Aorta (tissue), 5 donors: Measurements from ENCODE around the gene PDE4D. TPM values are rescaled to one million over a fixed set of nuclear protein-coding genes. Genes with fewer than 3 reads are reported as not detected.

Source experiments
- ATAC-seq: fragments of 200-7000 bp; cut with Tn5 transposase; one replicate; pipeline ENCODE4 v1.9.1; 2022; ENCODE audit warnings: moderate library complexity; ENCODE audit not compliant: low FRiP score
- DNase-seq, 2 donors: peaks; one replicate each; pipeline ENCODE4 v3.0.0-alpha.2; 2020
- H3K27ac ChIP-seq, 2 donors: one replicate each; pipeline ENCODE4 v1.5.1; 2013; ENCODE audit warnings: low read length in 2 of 2, mild to moderate bottlenecking in 2 of 2, moderate library complexity in 2 of 2, control low read depth in 1 of 2, inconsistent platforms in 1 of 2, low read depth in 1 of 2
- H3K27me3 ChIP-seq, 2 donors: one replicate each; pipeline ENCODE4 v1.6.1; 2013; ENCODE audit warnings: control low read depth in 1 of 2, low read length in 1 of 2, mild to moderate bottlenecking in 1 of 2, moderate library complexity in 1 of 2; ENCODE audit not compliant: insufficient read depth in 2 of 2, control insufficient read depth in 1 of 2
- H3K36me3 ChIP-seq, 2 donors: one replicate each; pipeline ENCODE4 v1.6.1; 2013; ENCODE audit warnings: control low read depth in 1 of 2, low read length in 1 of 2, mild to moderate bottlenecking in 1 of 2; ENCODE audit not compliant: insufficient read depth in 2 of 2, control insufficient read depth in 1 of 2
- H3K4me1 ChIP-seq, 2 donors: one replicate each; pipeline ENCODE4 v1.6.1; 2013; ENCODE audit warnings: low read length in 2 of 2, control low read depth in 1 of 2, mild to moderate bottlenecking in 1 of 2, moderate library complexity in 1 of 2; ENCODE audit not compliant: insufficient read depth in 2 of 2, control insufficient read depth in 1 of 2
- H3K4me3 ChIP-seq, 2 donors: one replicate each; pipeline ENCODE4 v1.5.1; 2013; ENCODE audit warnings: low read length in 2 of 2, control low read depth in 1 of 2, mild to moderate bottlenecking in 1 of 2
- H3K9me3 ChIP-seq: one replicate; pipeline ENCODE4 v1.6.1; 2013; ENCODE audit warnings: mild to moderate bottlenecking, low read length; ENCODE audit not compliant: control insufficient read depth
- WGBS, 2 donors: extraction: QIAGEN DNeasy Blood & Tissue Kit; methylation state at CpG; one replicate each; pipeline ENCODE4 v1.1.7; 2013; 5-methylcytosine and 5-hydroxymethylcytosine counted together
- intact Hi-C, 2 donors: fragments of 100-400 bp; cut with DNase I; formaldehyde crosslinking; loops; one replicate each; pipeline versions ENCODE4 v1.14.2 to v1.15.0; 2022
- polyA plus RNA-seq, 2 donors: library from polyadenylated mRNA; stranded (reverse); fragments of 200-250 nt; gene quantifications; one replicate each; pipeline ENCODE4 v1.2.3, GENCODE V29; 2013
- total RNA-seq, 2 donors: library from RNA; stranded (reverse); fragmentation: NEBNext Ultra II Directional; extraction: Animal tissue kit (Norgen Biotek cat#: 25700); gene quantifications; one replicate each; pipeline ENCODE4 v1.2.1, GENCODE V29; 2021
- donor health status: healthy with polysubstance abuse.
- donor health status: Bipolar disorder and iron deficiency.
- donor health status: DM: no; HTN: no; CAD: no.
- donor health status: DM: no; HTN: no; CAD: no.
- donor health status: DM: yes; HTN: yes; CAD: no.

The PDE4D gene
- total and polyA plus RNA-seq, 4 donors, result 2.4 to 112 (median 33.3) TPM

- H3K36me3 ChIP-seq, result no peaks in the 10 kb centered on the region
Measured at GRCh38 chr5:59777028-59777427, 116.5 kb downstream of the PDE4D start.

DNA sequence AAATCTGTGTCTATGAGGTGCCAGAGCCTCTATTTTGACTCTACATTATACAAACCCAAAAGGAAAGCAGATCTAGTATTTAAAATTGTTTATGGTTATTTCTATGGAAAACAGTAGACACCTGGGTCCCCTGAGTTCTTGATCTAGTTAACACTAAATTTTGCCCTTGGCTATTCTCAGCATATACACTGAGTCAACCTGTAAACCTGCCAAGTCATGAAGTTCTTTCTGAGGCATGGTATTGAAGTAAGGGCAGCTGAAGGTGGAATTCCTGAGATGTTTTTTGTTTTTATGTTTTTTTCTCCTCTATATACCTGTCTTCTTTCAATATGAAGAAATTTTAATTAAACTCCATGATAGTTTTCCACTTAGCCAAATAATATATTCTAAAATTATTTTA, 120.2 kb downstream of the PDE4D start:
- Histone ChIP-seq H3K4me3 (no peak overlapping the region), H3K9me3 (no peaks in the 10 kb centered on the region), H3K27ac (no peak overlapping the region), H3K36me3 (no peaks in the 10 kb centered on the region), H3K4me1 (no peaks in the 10 kb centered on the region), H3K27me3 (no peaks in the 10 kb centered on the region)
- ATAC-seq (no peak), DNase-seq (no peak)
- intact Hi-C loops, result no loop called here

More at GRCh38 chr5:59777028-59777427, 116.5 kb downstream of the PDE4D start:
- H3K4me3 ChIP-seq, result no peak overlapping the region
- ATAC-seq (no peak), DNase-seq (no peak)
- intact Hi-C loops, result no loop called here
- no peaks in the 10 kb centered on the region for H3K27me3 ChIP-seq
- no peaks in the 10 kb centered on the region for H3K9me3 ChIP-seq
- no peaks in the 10 kb centered on the region for H3K4me1 ChIP-seq
- WGBS, 2 donors, result 45 to 54% methylated on average over 4 of the region's 4 CpGs
- H3K27ac ChIP-seq, result no peak overlapping the region

GRCh38 chr5:59772757-59773156, 120.8 kb downstream of the PDE4D start:
- Histone ChIP-seq H3K27me3 (no peaks in the 10 kb centered on the region), H3K4me3 (no peak overlapping the region), H3K4me1 (no peaks in the 10 kb centered on the region), H3K27ac (no peak overlapping the region), H3K9me3 (no peaks in the 10 kb centered on the region), H3K36me3 (no peaks in the 10 kb centered on the region)
- DNase-seq (no peak), ATAC-seq (no peak)
- 82 to 88% methylated on average over 2 of the region's 2 CpGs for WGBS, 2 donors
- intact Hi-C loops, result no loop called here

DNA sequence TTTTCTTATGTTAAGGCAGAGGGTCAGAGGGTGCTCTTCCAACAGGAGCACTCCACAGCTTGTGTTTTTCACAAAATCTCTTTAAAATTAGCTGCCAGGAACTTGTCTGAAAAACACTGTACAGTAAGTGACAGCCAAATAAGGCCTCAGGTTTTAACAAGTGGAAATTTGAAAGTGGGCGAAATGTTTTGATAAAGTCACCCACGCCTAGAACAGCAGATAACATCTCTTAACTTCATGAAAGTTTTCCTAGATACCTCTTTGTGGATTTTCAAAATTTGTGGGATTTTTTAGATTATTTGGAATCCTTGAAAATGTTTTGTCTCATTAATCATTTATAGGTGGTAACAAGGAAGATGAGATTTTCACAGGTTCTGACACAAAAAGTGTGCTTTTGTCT, 121.3 kb downstream of the PDE4D start:
- DNase-seq (no peak), ATAC-seq (no peak)
- 78 to 85% methylated on average over 2 of the region's 2 CpGs for WGBS, 2 donors
- Histone ChIP-seq H3K36me3 (no peaks in the 10 kb centered on the region), H3K27me3 (no peaks in the 10 kb centered on the region), H3K4me3 (no peak overlapping the region), H3K9me3 (no peaks in the 10 kb centered on the region), H3K27ac (no peak overlapping the region), H3K4me1 (no peaks in the 10 kb centered on the region)
- intact Hi-C loops, result no loop called here

DNA sequence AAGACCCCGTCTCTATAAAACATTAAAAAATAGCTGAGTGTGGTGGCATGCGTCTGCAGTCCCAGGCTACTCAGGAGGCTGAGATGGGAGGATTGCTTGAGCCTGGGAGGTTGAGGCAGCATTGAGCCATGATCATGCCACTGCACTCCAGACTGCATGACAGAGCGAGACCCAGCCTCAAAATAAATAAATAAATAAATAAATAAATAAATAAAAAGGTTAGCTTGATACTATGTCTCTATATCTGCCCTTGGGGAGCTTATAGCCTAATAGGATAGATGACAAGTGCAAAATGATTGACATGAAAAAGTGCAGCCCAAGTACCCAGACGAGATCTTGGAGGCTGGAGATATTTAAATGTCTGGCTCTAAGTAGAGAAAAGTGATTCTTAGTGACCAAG, 122.6 kb downstream of the PDE4D start:
- intact Hi-C loops, result no loop called here
- H3K27me3 ChIP-seq, result no peaks in the 10 kb centered on the region
- no peak for DNase-seq
- no peak overlapping the region for H3K27ac ChIP-seq
- no peaks in the 10 kb centered on the region for H3K4me1 ChIP-seq
- no peak overlapping the region for H3K4me3 ChIP-seq
- no peaks in the 10 kb centered on the region for H3K36me3 ChIP-seq
- H3K9me3 ChIP-seq, result no peaks in the 10 kb centered on the region
- ATAC-seq, result no peak
- 92 to 95% methylated on average over 4 of the region's 4 CpGs for WGBS, 2 donors

DNA sequence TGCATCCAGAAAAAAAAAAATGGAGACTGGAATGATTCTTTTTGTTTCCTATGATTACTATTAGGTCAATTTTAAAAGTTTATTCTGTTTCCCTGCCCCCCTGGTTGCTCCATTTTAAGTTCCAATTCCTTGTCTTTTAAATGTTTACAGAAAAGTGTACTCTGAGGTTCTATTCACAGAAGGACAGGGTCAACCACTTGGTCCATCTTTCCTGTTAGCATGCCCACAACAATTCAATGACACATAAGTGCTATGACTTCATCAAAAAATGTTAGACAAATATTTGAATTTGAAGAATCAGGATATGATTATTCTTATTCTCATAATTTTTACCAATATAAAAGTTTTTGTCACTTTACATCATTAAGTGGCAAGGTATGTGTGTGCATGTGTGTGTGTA, 123.7 kb downstream of the PDE4D start:
- Histone ChIP-seq H3K36me3 (no peaks in the 10 kb centered on the region), H3K4me1 (no peaks in the 10 kb centered on the region), H3K9me3 (no peaks in the 10 kb centered on the region), H3K4me3 (no peak overlapping the region), H3K27me3 (no peaks in the 10 kb centered on the region), H3K27ac (no peak overlapping the region)
- no peak for DNase-seq
- no peak for ATAC-seq
- intact Hi-C loops, result no loop called here

GRCh38 chr5:59769041-59769360, 124.5 kb downstream of the PDE4D start:
- Histone ChIP-seq H3K27ac (no peak overlapping the region), H3K9me3 (no peaks in the 10 kb centered on the region), H3K4me3 (peak overlapping the region; percentile 0 to 34), H3K27me3 (no peaks in the 10 kb centered on the region), H3K4me1 (no peaks in the 10 kb centered on the region), H3K36me3 (no peaks in the 10 kb centered on the region)
- intact Hi-C loops, result no loop called here
- 59 to 69% methylated on average over 1 of the region's 1 CpG for WGBS, 2 donors
- ATAC-seq, result no peak
- DNase-seq, result no peak

DNA sequence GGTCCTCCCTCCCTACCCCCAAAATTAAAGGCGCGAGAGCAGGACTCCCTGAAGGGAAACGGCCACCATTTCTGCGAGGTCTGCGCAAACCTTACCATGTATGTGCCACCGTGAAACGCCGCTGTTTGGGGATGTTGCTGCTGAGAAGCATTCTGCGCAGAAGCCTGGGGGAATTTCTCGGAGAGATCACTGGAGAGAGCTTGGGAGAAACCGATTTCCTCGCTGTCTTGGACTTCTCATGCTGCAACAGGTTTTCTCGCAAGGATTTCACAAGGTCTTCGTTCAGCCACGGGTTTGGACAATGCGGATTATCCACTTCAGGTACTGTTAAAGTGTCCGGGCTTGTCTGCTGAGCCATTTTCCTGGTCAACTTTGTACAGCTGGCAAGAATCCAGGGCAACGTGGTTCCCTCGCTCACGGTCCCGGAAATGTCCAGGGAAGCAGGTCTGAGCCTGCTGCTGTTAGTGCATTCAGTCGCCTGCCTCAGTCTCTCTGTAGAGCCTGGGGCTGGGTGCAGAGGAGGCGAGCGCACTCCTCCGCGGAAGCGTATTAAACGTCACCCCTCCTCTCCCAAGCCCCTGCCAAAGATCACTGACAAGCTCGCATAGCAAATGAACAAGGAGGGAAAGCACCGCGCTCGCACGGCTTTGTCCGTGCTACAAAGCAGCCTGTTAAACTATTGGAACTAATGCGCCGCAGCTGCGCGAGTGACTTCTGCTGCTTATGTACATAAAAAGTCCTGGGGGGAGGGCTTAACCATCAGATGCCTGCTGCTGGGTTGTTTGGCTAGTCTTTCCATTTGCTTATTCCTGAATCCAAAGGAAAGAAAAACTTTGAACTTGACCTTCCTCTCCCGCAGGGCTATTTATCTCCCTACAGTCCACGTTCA, 125.1 kb downstream of the PDE4D start:
- DNase-seq (peak; percentile 50 to 81), ATAC-seq (peak; percentile 77)
- H3K36me3 ChIP-seq, result no peaks in the 10 kb centered on the region
- H3K4me1 ChIP-seq, result no peaks in the 10 kb centered on the region
- H3K27ac ChIP-seq, result no peak overlapping the region
- no peaks in the 10 kb centered on the region for H3K27me3 ChIP-seq
- no peaks in the 10 kb centered on the region for H3K9me3 ChIP-seq
- intact Hi-C loops, result no loop called here
- peak overlapping the region; percentile 0 to 34 for H3K4me3 ChIP-seq
- WGBS, 2 donors, result 2 to 5% methylated on average over 40 of the region's 40 CpGs

DNA sequence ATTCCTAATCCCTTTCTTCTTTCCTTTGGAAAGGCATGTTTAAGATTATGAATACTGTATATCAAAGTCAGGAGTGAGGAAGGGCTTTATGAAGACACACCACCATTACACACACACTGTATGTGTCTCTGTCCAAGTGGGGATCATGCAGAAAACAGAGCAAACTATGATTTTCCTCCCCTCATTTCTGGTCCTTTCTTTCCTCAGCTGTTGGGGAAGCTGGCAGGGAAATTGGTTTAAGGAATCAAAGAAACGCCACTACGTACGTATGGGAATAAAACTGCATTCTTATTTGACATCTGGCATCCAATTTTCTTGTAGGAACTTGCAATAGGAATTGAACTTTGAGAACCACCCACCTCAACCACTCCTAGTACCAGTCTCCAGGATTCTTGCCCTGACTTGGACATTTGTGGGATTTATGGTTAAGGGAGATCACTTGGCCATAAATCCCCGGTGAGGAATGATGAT, 125.8 kb downstream of the PDE4D start:
- DNase-seq, result no peak
- peak; percentile 41 for ATAC-seq
- Histone ChIP-seq H3K9me3 (no peaks in the 10 kb centered on the region), H3K27me3 (no peaks in the 10 kb centered on the region), H3K27ac (no peak overlapping the region), H3K36me3 (no peaks in the 10 kb centered on the region), H3K4me3 (no peak overlapping the region), H3K4me1 (no peaks in the 10 kb centered on the region)
- WGBS, 2 donors, result 36% methylated on average over 4 of the region's 4 CpGs
- intact Hi-C loops, result no loop called here
